ENCODE results near the gene NOP53.
"Not testable (repeated sequence)": the region's sequence is repeated elsewhere in the genome, so short reads cannot be mapped to it uniquely, and the experiment has no call there.

The NOP53 gene

GRCh38 chr19:47719047-47719859 lies 26.1 kb upstream of the NOP53 start:
- no peak for DNase-seq

- no peak for DNase-seq
Measured at GRCh38 chr19:47720669-47721422, 24.5 kb upstream of the NOP53 start.

- DNase-seq: peak; percentile 53
Measured at GRCh38 chr19:47723581-47723940, 21.8 kb upstream of the NOP53 start.

GRCh38 chr19:47725759-47726401 lies 19.5 kb upstream of the NOP53 start:
- no peak for DNase-seq

GRCh38 chr19:47726467-47726866 lies 18.9 kb upstream of the NOP53 start:
- DNase-seq: no peak

GRCh38 chr19:47728295-47728694 lies 17.1 kb upstream of the NOP53 start:
- DNase-seq: not testable (repeated sequence)

GRCh38 chr19:47729468-47729798 lies 15.9 kb upstream of the NOP53 start:
- DNase-seq: no peak

- no peak for DNase-seq
Measured at GRCh38 chr19:47729799-47730520, 15.4 kb upstream of the NOP53 start.

GRCh38 chr19:47730521-47730889 lies 14.8 kb upstream of the NOP53 start:
- DNase-seq: no peak

GRCh38 chr19:47730910-47731309 lies 14.4 kb upstream of the NOP53 start:
- no peak for DNase-seq

- no peak for DNase-seq
Measured at GRCh38 chr19:47735131-47735530, 10.2 kb upstream of the NOP53 start.

- DNase-seq: no peak
Measured at GRCh38 chr19:47740866-47741519, 4.4 kb upstream of the NOP53 start.

- DNase-seq: no peak
Measured at GRCh38 chr19:47741544-47742140, 3.7 kb upstream of the NOP53 start.

- no peak for DNase-seq
Measured at GRCh38 chr19:47742634-47743033, 2.7 kb upstream of the NOP53 start.

GRCh38 chr19:47746129-47746528 lies 783 bp downstream of the NOP53 start:
- not testable (repeated sequence) for DNase-seq

GRCh38 chr19:47749326-47749725 lies 4.0 kb downstream of the NOP53 start:
- DNase-seq: no peak

- DNase-seq: no peak
Measured at GRCh38 chr19:47750752-47751151, 5.4 kb downstream of the NOP53 start.

GRCh38 chr19:47752440-47753211 lies 7.3 kb downstream of the NOP53 start:
- no peak for DNase-seq

GRCh38 chr19:47754206-47755064 lies 9.1 kb downstream of the NOP53 start:
- DNase-seq: no peak

GRCh38 chr19:47755065-47755761 lies 9.9 kb downstream of the NOP53 start:
- no peak for DNase-seq

Data from CD4-positive, alpha-beta T cell treated with Interleukin-15 for 1 hour (primary cell).